NCI-H82 (cell line): ENCODE results near the gene RAD23A.

Experiments used
- DNase-seq: peaks from one replicate; lab custom pipeline; 2025; lab: John Stamatoyannopoulos, UW

The RAD23A gene

DNA sequence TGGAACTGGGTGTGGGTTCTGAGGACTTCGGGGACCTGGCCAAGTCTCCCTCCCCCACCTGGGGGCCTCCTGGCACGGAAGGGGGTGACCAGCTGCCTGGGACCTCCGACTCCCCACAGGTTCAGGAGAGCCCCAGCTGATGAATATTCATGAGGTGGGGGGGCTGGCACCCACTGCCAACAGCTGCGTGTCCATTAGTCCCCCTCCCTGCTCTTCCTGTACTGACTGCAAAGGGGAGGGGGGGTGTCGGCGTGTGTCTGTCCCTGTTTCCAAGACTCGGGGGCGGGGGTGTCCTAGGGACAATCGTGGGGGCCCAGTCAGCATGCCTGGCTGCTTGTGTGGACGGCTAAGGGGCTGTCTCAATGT lies 39.0 kb downstream of the RAD23A start:
- no peak for DNase-seq

DNA sequence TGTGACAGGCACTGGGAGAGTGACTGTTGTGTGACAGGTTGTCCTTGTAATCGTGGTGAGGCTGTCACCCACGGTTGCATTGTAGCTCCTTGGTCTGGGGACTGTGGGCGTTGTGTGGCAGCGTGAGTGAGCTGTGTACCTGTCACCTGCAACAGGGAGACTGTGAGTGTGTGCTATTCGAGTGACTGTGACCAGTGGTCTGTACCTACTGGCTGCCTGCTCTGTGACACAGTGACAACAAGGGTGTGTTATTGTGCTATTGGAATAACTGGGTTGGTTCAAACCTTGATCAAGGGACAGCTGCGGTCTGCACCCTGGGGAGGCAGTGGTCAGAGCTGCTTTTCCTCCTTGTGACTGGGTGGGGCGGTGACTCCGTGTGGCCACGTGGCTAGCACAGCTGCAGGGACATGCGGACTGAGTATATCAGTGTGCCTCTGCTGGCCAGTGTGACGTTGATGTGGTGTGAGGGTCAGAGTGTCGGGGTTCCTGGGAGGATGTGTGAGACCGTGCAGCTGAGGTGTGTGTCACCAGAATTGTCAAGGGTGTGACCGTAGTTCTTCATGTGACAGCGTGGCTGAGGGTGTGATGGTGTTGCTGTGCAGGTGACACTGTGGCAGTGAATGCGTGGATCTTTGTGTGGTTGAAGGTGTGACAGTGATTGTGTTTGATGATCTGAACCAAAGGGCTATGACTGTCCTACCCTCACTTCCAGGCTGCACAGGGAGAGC lies 39.6 kb downstream of the RAD23A start:
- no peak for DNase-seq

DNA sequence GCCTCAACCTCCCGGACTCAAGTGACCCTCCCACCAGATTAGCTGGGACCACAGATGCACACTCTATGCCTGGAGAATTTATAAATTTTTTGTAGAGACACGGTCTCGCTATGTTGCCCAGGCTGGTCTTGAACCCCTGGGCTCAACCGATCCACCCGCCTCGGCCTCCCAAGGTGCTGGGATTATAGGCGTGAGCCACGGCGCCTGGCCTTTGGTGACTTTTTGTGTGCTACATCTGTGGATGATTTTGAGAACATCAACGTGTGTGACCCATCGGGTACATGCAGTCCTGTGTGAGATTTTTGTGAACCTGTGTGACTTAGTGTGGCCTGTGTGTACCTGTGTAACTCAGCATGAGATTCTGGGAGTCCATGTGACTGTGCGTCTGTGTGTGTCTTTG lies 41.1 kb downstream of the RAD23A start:
- DNase-seq, result no peak

DNA sequence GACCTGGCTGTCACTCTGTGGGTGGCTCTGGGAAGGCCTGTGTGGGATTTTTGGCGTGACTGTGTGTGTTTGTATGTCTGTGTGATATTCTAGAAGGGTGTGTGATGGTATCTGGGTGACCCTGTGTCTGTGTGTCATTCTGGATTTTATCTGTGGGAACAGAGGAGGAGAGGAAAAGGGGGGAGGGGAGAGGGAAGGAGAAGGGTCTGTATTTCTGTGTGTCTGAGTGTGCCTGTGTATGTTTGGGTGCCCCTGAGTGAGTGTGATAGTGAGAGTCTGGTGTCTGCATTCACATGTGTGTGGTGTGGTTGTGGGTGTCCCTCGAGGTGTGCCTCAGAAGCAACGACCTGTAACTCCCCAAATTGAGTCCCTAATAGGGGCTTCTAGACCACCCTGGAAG lies 41.5 kb downstream of the RAD23A start:
- no peak for DNase-seq

DNA sequence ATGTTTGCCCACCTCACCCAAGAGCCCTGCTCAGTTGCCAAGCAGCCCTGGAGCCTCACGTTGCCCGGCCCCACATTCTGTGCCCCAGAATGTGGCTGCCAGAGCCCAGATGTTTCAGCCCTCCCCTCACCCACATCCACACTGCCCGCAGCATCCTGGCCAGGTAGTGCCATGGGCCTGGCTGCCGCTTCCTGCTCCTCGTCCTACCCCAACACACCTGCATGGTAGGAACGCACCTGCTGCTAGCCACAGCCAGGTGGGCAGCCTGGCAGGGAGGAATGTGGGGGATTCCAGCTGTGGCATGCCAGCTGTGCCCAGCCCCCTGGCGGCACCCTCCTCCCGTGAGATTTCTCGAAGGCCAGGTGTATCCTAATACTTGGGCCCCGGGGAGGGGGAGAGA lies 42.1 kb downstream of the RAD23A start:
- DNase-seq, result no peak

DNA sequence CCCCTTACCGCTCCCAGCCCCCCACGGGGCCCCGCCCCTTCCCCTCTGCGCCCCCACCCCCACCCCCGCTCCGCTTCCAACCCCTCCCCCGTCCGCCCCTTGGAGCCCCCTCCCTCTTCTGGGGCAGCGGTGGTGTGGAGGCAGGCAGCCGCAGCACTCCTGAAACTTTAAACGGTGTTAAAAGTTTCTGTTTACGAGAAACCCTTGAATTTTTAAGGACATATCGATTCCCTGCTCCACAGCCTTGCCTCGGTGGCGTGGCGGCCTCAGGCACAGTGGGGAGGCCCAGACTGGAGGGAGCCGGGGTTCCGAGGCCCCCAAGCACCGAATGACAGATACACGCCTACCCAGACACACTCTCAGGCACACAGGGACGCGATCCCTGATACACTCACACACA lies 44.8 kb downstream of the RAD23A start:
- DNase-seq, result no peak

DNA sequence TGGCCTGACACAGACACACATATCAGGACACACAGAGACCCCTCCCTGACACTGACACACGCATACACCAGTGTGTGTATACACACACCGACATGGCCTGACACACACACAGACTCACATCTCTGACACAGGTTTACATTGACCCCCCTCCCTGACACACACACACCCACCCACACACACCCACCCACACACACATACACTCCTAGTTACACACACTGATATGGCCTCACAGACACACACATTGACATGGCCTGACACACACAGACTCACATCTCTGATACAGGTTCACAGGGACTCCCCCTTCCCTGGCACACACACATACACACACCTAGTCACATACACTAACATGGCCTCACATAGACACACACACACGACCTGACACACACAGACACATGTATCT lies 45.2 kb downstream of the RAD23A start:
- no peak for DNase-seq

DNA sequence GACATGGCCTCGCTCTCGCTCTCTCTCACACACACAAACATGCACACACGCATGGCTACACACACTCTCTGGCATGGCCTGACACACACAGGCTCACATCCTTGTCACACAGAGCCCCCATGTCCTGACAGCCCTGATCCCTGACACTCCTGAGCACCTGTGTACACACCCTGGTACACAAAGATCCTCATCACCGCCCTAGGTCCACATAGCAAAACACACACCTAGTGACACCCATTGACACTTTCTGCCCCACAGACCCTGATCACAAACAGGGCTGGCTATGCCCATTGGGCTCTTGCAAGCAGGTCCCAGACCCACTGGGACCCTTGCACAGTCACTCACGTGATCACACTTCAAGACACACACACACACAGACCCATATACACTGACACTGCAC lies 45.6 kb downstream of the RAD23A start:
- DNase-seq, result no peak

DNA sequence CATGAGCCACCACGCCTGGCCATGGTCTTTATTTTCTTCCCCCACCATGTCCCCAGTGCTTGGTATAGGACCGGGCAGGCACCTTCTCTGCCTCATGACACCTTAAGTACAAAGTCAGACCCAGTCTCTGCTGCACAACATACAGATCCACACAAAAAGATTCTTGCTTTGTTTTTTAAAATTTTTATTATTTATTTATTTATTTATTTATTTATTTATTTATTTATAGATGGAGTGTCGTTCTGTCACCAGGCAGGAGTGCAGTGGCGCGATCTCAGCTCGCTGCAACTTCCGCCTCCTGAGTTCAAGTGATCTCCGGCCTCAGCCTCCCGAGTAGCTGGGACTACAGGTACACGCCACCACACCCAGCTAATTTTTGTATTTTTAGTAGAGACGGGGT lies 47.1 kb downstream of the RAD23A start:
- no peak for DNase-seq

DNA sequence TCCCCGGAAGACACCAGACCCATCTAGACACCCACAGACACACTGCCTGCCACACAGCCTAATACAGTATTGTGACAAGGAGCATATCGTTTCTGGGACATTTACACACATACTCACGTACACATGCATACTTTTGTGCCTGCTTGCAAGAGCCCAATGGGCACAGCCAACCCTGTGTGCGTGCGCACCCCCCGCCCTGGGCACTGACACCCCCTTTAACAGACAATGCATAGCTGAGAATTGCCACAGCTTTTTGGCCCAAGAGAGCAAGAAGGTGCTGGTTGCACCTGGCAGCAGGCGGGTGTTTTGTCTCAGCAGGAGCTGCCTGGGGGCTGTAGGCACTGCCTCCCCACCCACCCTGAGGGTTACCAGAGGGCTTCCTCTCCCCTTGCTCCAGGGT lies 47.9 kb downstream of the RAD23A start:
- no peak for DNase-seq

DNA sequence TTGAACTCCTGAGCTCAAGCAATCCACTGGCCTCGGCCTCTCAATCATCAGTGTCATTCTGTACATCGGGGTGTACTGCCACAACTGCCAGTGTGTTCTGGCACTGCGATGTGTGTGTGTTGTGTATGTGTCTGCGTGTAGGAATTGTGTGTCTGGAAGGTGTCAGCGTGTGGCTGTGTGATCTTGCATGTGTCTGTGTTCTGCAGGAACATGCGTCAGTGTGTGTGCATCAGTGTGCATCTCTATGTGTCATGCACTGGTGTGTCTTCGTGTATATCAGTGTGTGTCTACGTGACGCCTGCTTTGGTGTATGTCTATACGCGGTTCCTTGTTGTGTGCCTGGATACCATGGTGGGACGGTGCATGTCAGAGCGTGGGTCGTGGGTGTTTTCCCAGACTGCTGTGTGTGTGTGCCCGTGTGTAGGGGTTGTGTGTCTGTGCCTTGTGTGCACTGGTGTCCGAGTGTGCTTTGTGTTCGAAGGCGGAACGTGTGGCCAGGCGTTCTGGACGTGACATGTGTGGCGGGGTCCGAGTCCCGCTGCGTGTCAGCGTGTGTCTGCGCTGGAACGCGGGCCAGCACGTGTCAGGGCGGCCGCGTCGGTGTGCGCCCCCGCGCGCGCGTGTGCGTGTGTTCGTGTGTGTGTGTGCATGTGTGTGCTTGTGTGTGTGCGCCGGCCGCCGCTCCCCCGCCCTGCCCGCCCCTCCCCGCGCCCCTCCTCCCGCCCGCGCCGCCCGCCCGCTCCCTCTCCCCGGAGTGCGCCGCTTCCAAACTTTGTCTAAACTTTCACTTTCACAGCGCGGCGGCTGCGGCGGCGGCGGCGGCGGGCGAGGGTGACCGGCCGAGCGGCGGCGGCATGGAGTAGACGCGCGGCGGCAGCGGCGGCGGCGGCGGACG lies 49.3 kb downstream of the RAD23A start, which contains the start of gene NFIX:
Gene NFIX (plus strand): TSS at position 775 of the 895 bp plus-strand sequence. CDS start 363 bp downstream, outside the sequence.
- DNase-seq, result no peak

DNA sequence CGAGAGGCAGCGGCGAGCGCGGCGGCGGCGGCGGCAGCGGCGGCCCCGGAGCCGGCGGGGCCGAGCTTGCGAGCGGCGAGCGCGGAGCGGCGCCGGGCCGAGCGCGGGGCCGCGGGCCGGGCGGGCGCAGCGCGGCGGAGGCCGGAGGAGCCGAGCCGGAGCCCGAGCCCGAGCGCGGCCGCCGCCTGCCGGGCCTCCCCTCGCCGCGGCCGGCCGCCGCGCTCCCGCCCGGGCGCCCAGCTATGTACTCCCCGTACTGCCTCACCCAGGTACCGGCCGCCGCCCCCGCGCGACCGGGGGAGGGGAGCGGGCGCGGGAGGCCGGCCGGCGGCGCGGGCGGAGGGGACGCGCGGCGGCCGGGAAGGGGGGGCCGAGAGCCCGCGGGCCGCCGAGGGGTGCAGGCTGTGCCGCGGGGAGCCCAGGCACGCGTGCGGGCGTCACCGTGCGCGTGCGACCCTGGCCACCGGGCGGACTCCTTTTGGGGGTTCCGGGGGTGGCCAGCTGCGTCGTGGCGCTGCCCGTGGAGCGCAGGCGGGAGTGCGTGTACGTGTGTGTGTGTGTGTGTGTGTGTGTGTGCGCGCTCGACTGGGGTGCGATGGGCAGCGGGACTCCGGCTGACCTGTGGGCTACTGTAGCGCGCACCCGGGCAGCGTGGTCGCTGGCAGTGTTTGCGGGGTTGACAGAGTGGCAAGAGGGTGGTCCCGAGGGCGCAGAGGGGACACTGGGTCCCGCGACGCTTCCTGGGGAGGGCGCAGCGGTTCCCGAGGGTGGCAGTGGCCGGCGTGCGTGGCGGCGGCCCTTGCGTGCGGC lies 50.1 kb downstream of the RAD23A start:
- DNase-seq, result no peak

DNA sequence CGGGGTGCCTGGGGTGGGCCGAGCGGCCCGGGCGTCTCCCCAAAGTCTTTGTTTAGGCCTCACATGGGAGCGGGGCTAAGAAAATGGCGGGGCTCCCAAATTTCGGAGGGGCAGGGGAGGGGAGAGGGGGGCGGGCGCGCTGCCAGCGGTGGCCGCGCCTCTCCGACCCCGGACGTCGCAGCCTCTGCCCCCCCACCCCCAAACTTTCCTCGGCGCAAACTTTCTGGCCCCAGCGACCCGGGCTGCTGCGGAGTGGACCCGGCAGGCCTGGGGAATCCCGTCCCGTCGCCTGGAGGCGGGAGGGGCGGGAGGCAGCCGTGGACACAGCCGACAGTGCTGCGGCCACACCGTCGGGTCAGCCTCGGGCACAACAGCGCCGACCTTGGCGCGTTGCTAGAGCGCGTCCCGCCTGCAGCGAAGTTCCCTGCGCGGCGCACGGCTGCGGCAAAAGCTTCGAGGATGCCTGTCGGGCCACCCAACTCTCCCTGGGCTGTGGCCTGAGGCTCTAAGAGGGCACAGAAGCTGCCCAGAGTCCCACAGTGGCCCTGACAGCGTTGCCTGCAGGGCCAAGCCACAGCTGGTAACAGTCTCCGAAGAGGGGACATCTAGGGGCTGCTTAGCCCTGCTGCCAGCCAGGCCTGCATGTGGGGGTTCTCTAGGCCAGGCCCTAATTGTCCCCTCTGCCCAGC lies 50.9 kb downstream of the RAD23A start:
- DNase-seq, result no peak

DNA sequence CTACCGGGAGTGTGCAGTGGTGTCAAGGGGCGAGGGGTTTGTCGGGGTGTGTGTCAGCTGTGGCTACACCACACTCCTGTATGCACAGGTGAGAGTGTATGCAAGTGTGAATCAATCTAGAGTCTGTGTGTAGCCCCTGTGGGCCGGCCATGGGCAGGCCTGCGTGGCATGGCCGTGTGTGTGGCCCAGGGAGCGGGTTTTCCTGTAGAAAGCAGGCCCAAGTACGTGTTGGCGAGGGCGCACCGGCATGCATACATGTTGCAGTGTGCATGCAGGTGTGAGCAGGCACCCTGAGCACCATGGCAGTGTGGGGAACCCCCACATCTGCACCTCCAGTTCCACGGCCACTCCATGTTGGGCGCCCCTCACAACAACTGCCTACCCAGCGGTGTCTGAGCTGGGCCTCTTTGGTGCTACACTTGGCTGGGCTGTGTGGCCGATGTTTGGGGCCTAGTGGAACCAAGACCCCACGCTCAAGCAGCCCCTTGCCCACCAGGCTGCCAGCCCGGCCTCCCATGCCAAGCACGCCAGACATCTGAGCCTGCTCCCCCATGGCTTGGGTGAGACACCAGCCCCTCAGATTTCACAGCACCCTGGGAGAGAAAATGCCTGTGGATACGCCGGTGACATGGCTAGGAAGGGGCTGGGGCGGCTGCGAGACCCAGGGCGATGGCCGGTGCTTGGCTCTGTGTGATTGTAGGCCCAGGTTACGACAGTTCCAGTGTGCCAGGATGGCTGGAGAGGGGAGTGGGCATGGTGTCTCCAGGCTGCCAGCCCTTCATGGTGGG lies 51.7 kb downstream of the RAD23A start:
- no peak for DNase-seq

DNA sequence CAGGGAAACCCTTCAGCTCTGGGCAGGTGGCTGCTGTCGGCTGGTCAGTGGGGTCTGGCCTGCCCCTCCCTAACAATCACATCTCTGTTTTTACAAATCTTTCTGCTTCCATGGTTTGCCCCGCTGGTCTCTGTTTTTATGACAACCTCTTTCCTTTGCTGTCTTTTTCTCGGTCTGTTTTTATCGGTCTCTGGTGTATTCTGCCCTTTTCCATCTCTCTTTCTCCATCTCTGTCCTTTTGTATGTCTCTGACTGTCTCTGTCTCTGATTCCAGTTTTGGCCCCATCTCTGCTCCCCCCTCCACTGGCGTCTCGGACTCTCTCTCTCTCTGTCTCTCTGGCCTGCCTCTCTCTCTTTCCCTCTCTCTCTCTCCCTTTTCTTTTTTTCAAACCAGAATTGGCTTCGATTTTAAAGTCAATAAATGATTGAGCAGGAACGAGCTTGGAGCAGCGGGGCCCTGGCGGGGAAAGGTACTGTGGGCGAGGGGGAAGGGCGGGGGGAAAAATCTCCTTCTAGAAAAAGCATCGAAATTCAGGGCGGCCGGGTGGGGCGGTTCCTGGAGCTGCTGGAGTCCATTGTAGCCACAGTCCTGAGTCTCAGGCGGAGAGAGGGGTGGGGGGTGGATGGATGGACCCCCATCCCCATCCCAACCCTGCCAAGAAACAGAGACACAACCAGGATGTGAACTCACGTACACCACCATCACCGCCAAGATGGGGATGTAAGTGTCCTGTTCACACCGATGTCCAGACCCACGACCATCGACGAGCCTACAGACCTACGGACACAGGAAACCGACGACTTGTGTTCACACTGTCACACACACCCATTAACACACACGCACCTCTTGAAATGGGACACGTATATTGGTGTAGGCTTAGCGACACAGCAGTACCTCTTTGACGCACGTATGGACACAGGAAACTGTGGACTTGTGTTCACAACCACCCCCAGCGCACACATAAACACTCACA lies 52.6 kb downstream of the RAD23A start:
- no peak for DNase-seq

DNA sequence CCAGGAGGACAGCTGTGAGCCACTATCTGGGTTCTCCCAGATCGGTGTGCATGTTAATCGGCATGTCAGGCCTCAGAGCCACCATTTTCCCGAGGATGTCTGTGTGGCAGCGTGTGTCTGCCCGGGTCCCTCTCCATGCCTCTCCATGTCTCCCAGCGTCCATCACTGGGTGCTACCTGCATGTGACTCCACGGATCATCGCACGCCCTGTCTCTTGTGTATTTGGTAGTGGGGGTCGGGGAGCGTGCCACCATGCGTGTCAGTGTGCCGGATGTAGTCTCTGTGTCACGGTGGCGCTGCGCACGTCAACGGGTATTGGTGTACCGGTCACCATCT lies 55.5 kb downstream of the RAD23A start:
- no peak for DNase-seq

DNA sequence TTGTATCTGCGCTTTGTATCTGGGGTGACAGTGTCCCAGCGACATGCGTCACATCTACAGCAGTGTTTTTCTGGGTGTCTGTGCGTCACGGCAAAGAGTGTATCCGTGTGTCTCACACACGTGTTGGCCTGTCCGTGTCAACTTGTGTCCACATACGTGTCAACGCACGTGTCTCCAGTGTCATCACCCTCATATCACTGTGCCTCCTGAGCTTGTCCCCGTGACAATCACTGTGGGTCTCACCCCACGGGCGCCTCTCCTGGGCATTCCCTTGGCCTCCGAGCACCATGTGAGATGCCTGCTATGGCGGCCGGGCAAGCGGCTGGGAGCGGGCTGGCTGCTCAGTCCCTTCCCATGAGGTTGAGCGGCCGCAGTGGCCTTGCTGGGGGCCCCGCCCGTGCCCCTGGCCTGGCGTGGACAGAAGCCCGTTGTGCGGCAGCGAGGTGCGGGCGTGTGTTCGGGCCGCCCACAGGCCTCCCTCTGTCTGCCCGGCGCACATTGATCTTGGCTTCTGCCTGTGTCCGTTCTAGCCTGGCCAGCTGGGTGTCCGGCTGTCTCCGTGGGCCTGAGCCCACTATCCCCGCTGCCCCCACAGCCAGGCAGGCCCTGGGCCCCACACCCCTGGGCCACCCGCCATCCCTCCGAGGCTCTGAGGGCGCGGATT lies 56.0 kb downstream of the RAD23A start:
- no peak for DNase-seq

DNA sequence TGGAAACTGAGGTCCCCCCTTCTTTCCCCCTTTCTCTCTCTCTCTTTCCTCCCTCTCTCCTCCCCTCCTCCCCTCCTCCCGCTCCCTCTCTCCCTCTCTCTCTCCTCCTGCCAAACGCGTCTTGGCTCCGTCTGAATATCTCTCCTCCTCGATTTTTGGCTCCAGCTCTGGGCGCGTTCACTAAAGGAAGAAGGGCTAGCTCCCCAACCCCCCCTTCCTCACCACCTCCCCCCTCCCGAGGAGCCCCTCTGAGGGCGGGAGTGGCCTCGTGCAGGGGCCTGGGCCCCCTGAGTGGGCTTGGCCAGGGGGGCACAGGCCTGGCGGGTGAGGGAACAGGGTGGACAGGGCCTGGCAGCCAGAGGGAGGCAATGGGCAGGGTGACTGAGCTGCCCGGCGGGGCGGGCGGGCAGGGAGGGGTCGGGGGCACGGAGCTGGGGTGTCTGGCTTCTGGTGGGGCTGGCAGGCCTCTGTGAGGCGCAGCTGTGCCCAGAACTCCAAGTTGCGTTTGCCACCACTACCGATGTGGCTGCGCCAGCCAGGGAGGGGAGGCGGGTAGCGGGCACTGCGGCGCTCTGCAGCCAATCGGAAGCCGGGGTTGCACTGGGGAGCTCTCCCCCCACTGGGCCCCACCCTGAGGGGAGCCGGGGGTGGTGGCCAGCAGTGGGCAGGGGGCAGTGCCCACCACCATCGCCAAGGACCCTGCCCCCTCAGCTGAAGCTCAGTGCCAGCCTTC lies 56.7 kb downstream of the RAD23A start:
- no peak for DNase-seq

DNA sequence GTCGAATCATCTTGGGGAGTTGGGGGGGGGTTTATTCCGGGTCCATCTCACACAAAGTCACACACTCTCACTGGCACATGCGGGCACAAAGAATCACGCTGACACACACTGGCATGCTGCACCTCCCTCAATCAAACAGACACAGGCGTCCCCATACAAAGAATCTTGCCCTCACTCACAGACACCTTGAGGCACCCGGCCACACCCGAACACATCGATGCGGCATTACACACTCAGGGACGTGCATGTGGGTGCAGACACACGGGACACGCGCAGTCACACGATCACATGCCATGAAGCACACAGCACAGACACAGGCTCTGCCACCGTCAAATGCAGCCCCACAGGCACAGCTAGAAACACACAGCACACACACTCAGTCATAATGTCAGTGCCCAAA lies 57.4 kb downstream of the RAD23A start:
- no peak for DNase-seq
